NK-92 (cell line): ENCODE results near the gene THAP4.
"Not testable (repeated sequence)": the region's sequence is repeated elsewhere in the genome, so short reads cannot be mapped to it uniquely, and the experiment has no call there.

Source experiments
- DNase-seq: peaks from one replicate; lab custom pipeline; 2025; ENCODE audit not compliant: unreplicated experiment; lab: John Stamatoyannopoulos, UW

The THAP4 gene

DNA sequence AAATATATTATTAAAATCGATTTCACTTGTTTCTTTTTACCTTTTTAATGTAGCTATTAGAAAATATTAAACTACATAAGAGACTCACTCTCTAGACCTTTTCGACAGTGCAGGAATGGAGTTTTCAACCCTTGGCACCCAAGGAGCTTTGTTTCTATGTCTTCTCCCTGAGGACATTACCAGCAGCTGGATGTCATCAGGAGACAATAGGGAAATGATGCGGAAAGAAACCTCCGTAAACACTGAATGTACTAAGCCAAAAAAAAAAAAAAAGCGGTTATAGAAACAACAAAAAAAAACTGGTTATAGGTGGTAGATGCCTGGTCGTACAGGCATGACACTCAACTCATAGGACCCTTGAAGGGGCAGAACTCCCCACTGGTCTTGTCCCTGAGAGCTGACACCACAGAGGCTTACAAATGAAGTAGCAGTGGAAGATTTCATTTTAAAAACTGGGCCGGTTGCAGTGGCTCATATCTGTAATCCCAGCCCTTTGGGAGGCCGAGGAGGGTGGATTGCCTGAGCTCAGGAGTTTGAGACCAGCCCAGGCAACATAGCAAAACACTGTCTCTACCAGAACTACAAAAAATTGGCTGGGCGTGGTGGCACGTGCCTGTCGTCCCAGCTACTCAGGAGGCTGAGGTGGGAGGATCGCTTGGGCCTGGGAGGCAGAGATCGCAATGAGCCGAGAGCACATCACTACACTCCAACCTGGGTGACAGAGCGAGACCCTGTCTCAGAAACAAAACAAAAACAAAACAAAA lies 23.8 kb downstream of the THAP4 start:
- DNase-seq, result no peak

DNA sequence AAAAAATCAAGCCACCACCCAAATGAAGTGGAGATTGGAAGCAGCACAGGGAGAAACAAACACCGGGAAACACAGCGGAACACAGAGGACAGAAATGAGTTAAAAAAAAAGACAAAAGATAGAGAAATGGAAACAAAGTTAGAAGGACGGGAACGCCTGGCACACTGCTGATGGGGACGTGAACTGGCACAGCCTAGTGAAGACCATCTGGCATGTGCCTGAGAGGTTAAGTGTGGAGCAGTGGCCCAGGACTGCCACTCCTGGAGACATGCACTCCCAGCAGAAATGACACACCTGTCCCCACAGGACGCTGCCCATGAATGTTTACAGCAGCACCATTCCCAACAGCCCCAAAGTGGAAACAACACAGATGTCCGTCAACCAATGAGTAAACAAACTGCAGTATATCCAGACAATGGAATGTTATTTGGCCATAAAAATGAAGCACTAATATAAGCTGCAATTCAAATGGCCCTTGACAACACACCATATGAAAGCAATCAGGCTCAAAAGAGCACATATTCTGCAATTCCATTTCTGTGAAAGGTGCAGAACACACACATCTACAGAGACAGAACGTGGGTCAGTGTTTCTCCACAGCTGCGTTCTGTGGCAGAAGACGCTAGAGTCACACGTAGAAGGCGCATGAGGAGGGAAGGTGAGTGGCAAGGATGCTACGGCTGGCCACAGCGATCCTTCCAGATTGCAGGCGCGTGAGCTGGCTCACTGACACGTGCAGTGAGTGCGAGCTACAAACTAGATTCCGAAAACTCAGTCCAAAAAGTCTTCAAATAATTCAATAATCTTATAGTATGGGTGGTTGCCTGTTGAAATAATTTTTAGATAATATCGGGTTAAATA lies 24.6 kb downstream of the THAP4 start:
- DNase-seq, result no peak

DNA sequence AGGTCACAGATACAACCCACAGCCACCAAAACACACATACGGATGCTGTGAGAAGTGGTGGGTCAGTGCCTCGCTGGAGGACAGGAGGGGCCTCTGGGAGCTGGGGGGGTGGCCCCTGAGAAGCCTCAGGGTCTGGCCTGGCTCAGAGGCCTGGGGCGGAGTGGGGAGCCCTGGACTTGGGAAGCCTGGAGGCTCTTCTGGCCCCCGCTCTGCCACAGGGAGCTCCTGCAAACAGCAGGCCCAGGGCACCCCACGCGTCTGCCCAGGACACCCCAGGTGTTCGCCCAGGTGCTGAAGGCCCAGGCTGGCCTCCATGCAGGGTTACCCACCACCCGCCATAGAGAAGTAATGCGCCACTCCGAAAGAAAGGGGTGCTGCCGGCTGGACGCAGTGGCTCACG lies 25.9 kb downstream of the THAP4 start:
- no peak for DNase-seq

- DNase-seq, result peak; percentile 51
These were observed 26.8 kb downstream of the THAP4 start for GRCh38 chr2:241609859-241610793.

- no peak for DNase-seq
These were observed 28.1 kb downstream of the THAP4 start for GRCh38 chr2:241608881-241609280.

- no peak for DNase-seq
These were observed 29.6 kb downstream of the THAP4 start for GRCh38 chr2:241607162-241607885.

- no peak for DNase-seq
These were observed 30.8 kb downstream of the THAP4 start for GRCh38 chr2:241606186-241606585.

- DNase-seq, result no peak
These were observed 33.3 kb downstream of the THAP4 start for GRCh38 chr2:241603686-241604085.

DNA sequence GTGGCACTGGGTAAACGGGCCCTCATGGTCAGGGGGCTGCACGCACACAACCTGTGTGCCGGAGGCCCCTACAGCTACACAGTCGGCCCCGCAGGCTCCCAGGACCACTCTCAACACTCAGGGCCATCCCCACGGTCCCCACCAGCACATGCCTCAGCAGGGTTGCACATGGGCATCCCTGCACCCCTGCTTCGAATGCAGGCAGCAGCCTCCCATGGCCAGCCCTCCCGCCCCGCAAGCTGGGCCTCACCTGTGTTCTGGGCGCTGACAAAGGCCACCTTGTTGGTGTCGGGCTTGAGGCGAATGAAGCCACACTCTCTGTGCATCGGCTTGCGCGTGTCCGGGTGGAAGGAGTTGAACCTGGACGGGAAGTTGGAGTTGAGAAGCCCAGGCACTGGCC lies 34.2 kb downstream of the THAP4 start:
- no peak for DNase-seq

- DNase-seq, result no peak
These were observed 35.1 kb downstream of the THAP4 start for GRCh38 chr2:241601841-241602240.

GRCh38 chr2:241599615-241600014 lies 37.3 kb downstream of the THAP4 start:
- DNase-seq, result no peak

- no peak for DNase-seq
These were observed 38.5 kb downstream of the THAP4 start for GRCh38 chr2:241598487-241598886.

GRCh38 chr2:241598061-241598460 lies 38.9 kb downstream of the THAP4 start:
- no peak for DNase-seq

DNA sequence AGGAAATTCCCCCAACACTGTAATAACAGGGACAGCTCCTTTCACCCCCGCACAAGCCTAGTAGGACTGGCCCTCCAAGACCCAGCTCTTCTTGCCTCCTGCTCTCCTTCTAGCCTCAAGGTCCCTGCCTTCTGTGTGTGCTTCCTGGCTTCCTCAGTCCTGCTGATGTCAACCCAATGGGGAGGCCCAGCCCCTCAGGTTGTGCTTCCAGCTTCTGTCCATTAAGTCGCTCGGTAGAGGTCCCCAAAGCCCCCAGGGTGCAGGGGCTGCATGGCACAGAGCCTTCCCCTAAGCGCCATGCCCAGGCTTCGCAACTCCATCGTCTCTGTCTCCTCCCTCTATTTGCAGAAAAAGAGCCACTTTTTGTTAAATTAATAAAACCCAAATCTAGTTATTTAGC lies 39.4 kb downstream of the THAP4 start:
- no peak for DNase-seq

DNA sequence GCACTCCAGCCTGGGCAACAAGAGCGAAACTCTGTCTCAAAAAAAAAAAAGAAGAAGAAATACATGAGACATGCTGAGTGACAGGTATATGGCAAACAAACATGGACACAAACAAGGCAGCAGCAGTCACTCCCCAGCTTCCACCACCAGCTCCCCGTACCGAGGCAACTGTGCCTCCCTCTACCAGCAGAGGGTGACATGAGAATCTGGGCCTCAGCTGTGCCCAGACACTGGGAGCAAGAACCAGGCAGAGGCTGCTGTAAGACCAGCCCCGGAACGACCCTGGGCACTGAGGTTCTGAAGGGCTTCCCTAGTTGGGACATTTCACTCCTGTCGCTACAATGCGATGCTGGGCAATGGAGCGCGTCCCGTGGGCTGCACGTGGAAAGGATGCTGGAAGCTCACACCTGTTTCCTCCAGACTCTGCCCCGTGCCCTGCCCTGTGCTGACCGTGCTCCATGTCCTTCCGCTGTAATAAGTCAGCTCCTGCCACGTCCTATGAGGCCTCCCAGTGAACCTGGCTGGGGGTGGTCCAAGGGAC lies 41.3 kb downstream of the THAP4 start:
- DNase-seq, result no peak

GRCh38 chr2:241593271-241593670 lies 43.7 kb downstream of the THAP4 start:
- DNase-seq, result no peak

DNA sequence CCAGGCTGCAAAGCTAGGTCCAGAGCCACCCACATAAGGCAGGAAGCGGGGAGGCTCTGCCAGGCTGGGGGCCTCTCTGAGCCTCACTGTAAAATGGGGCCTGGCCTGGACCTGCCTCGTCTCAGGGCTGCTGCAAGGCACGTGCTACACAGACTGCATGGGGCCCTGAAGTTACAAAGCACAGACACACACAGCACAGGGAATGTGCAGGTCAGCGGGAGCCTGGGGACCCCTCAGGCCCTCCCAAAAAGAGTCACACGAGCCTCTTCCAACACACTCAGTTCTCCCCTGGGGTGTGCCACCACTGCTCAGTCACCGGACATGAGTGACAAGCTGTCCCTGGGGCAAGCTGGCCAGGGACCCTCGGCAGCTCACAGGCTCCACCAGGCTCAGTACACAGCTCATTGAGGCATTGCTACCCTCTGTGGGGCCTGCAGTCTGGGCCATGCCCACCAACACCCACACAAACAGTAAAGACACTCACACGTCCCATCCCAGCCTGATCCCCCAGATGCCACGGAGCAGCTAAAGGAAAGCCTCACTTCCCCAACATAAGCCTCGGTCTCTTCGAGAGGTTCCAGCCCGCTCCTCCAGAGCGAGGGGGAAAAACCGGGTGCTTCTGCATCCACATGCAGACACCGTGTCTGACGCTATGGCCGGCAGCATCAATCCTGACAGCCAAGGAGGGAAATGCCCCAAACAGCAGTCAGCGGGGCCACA lies 44.7 kb downstream of the THAP4 start:
- no peak for DNase-seq

DNA sequence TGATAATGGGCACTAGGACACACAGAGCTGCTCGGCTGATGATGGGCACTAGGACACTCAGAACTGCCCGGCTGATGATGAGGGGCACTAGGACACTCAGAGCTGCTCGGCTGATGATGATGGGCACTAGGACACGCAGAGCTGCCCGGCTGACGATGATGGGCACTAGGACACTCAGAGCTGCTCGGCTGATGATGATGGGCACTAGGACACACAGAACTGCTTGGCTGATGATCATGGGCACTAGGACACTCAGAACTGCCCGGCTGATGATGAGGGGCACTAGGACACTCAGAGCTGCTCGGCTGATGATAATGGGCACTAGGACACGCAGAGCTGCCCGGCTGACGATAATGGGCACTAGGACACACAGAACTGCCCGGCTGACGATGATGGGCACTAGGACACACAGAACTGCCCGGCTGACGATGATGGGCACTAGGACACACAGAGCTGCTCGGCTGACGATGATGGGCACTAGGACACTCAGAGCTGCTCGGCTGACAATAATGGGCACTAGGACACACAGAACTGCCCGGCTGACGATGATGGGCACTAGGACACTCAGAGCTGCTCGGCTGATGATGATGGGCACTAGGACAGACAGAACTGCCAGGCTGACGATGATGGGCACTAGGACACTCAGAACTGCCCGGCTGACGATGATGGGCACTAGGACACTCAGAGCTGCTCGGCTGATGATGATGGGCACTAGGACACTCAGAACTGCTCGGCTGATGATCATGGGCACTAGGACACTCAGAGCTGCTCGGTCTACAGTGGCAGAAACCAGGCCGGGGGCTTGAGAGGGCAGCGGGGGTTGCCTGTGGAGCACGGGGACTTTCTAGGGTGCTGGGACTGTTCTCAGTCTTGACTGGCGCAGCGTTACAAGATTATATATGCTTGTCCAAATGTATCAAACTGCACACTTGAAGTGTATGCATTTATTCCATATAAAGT lies 46.2 kb downstream of the THAP4 start:
- DNase-seq, result not testable (repeated sequence)
